CD4-positive, alpha-beta T cell (primary cell): Measurements from ENCODE around the gene RRAS. TPM values are rescaled to one million over a fixed set of nuclear protein-coding genes. Genes with fewer than 3 reads are reported as not detected.

Source experiments
- ATAC-seq: fragments of 200-7000 bp; cut with Tn5 transposase; one replicate; pipeline ENCODE4 v1.10.0; 2022; ENCODE audit warnings: mild to moderate bottlenecking; ENCODE audit not compliant: poor library complexity
- CTCF ChIA-PET: fragments of 350-600 bp; sonication (Branson Sonifier 250); formaldehyde crosslinking; loops from one replicate; lab custom pipeline; 2021; ENCODE audit warnings: antibody characterized with exemption, inconsistent platforms; lab: Charles Lee
- POLR2A ChIA-PET: fragments of 350-600 bp; sonication (Branson Sonifier 250); formaldehyde crosslinking; loops from one replicate; lab custom pipeline; 2021; ENCODE audit warnings: antibody characterized with exemption, inconsistent platforms; lab: Charles Lee
- DNase-seq, 14 experiments: peaks; one replicate each; pipeline ENCODE4 v3.0.0-alpha.2; 2013 to 2020; ENCODE audit warnings: mixed read lengths in 2 of 14
- H3K27ac ChIP-seq, 2 donors: one replicate each; pipeline versions ENCODE4 v1.5.1 to v1.7.0; 2013; ENCODE audit warnings: low read length in 2 of 2, low read depth in 1 of 2, mild to moderate bottlenecking in 1 of 2
- H3K27me3 ChIP-seq, 2 experiments: 1 replicate in 1 of 2; 2 replicates in 1 of 2; pipeline versions ENCODE4 v1.6.1 to v1.7.0; 2013; ENCODE audit warnings: low read length in 2 of 2, control low read depth in 1 of 2, mild to moderate bottlenecking in 1 of 2, moderate library complexity in 1 of 2; ENCODE audit not compliant: insufficient read depth in 2 of 2, control insufficient read depth in 1 of 2
- H3K36me3 ChIP-seq: one replicate; pipeline ENCODE4 v1.6.1; 2013; ENCODE audit warnings: low read length, control low read depth; ENCODE audit not compliant: insufficient read depth
- H3K4me1 ChIP-seq: one replicate; pipeline ENCODE4 v1.6.1; 2013; ENCODE audit warnings: low read length, control low read depth; ENCODE audit not compliant: insufficient read depth
- H3K4me3 ChIP-seq: one replicate; pipeline ENCODE4 v1.5.1; 2013; ENCODE audit warnings: mild to moderate bottlenecking, low read length, moderate library complexity
- H3K9me3 ChIP-seq, 2 experiments: 1 replicate in 1 of 2; 2 replicates in 1 of 2; pipeline versions ENCODE4 v1.6.1 to v1.7.0; 2013; ENCODE audit warnings: low read length in 2 of 2, mild to moderate bottlenecking in 2 of 2, control low read depth in 1 of 2, moderate library complexity in 1 of 2; ENCODE audit not compliant: control insufficient read depth in 1 of 2, insufficient read depth in 1 of 2
- H3K27ac Mint-ChIP-seq: one replicate; pipeline ENCODE4 v1.8.0; 2020; ENCODE audit warnings: mixed read lengths
- H3K27me3 Mint-ChIP-seq: one replicate; pipeline ENCODE4 v1.8.0; 2021; ENCODE audit warnings: mixed read lengths
- H3K36me3 Mint-ChIP-seq: one replicate; pipeline ENCODE4 v1.8.0; 2021; ENCODE audit warnings: low read depth, mixed read lengths
- H3K4me1 Mint-ChIP-seq: one replicate; pipeline ENCODE4 v1.8.0; 2021; ENCODE audit warnings: low read depth, mixed read lengths
- H3K4me3 Mint-ChIP-seq: one replicate; pipeline ENCODE4 v1.8.0; 2020; ENCODE audit warnings: mild to moderate bottlenecking, mixed read lengths
- H3K9me3 Mint-ChIP-seq: one replicate; pipeline ENCODE4 v1.8.0; 2020; ENCODE audit warnings: mixed read lengths
- intact Hi-C, 2 experiments: fragments of 100-400 bp; cut with DNase I in 1 of 2; cut with micrococcal nuclease in 1 of 2; formaldehyde crosslinking; loops; one replicate each; pipeline versions ENCODE4 v1.15.1 to v1.9.0; 2023 to 2025; cut with DNase I, micrococcal nuclease
- total RNA-seq, 174 experiments: library from RNA in 2 of 174; stranded (reverse) in 2 of 174; gene quantifications; one replicate each; pipeline ENCODE4 v1.2.3 and lab custom pipeline; 2021 to 2026
- TF ChIP-seq, protein P1 (sequence below): fragments of 200-600 bp; IDR thresholded peaks from one replicate; pipeline ENCODE4 v1.8.0; 2022; ENCODE audit warnings: antibody characterized with exemption, mild to moderate bottlenecking

The RRAS gene
- total RNA-seq, 2 experiments from 2014 or later, result 4.2 to 4.7 TPM

DNA sequence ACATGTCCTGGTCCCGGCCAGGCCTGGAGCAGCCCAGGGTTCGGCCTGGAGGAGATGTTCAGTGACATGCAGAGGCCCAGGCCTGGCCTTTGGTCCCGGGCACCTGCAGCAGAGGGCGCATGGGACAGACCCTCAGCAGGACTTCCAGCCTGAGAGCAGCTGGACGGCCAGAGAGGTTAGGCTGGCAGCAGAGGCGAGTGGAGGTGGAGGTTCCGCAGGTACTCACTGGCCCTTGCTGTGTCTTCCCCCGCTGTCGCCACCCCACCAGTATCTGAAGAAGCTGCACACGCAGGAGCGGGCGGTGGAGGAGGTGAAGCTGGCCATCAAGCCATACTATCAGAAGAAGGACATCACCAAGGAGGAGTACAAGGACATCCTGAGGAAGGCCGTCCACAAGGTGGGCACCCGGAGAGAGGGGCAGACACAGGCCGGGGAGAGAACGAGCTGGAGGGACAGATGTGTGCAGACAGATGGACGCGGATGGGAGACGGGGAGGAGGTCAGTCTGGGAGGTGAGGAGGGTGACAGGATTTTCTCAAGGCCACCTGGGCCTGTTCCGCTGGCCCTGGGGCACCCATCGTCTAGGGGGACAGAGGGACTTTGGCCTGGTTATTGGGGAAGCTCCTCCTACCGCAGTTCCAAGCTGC lies 17.7 kb upstream of the RRAS start:
- H3K4me1 Mint-ChIP-seq, result no peaks in the 10 kb centered on the region
- peak overlapping the region; percentile 33 for H3K27ac Mint-ChIP-seq
- Histone ChIP-seq H3K27me3 (no peaks in the 10 kb centered on the region), H3K4me3 (no peak overlapping the region), H3K4me1 (peaks cover 26% of the 10 kb centered on the region), H3K36me3 (peaks cover 92% of the 10 kb centered on the region), H3K27ac (no peak overlapping the region), H3K9me3 (no peaks in the 10 kb centered on the region)
- H3K27me3 Mint-ChIP-seq, result no peaks in the 10 kb centered on the region
- intact Hi-C loops, result no loop called here
- ATAC-seq (no peak), DNase-seq (no peak)
- POLR2A ChIA-PET, result no interaction called here
- TF ChIP-seq, protein P1, sequence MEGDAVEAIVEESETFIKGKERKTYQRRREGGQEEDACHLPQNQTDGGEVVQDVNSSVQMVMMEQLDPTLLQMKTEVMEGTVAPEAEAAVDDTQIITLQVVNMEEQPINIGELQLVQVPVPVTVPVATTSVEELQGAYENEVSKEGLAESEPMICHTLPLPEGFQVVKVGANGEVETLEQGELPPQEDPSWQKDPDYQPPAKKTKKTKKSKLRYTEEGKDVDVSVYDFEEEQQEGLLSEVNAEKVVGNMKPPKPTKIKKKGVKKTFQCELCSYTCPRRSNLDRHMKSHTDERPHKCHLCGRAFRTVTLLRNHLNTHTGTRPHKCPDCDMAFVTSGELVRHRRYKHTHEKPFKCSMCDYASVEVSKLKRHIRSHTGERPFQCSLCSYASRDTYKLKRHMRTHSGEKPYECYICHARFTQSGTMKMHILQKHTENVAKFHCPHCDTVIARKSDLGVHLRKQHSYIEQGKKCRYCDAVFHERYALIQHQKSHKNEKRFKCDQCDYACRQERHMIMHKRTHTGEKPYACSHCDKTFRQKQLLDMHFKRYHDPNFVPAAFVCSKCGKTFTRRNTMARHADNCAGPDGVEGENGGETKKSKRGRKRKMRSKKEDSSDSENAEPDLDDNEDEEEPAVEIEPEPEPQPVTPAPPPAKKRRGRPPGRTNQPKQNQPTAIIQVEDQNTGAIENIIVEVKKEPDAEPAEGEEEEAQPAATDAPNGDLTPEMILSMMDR, result no peak
- no peak overlapping the region for H3K4me3 Mint-ChIP-seq
- CTCF ChIA-PET, result no interaction called here
- H3K36me3 Mint-ChIP-seq, result peaks cover 67% of the 10 kb centered on the region
- H3K9me3 Mint-ChIP-seq, result no peaks in the 10 kb centered on the region

DNA sequence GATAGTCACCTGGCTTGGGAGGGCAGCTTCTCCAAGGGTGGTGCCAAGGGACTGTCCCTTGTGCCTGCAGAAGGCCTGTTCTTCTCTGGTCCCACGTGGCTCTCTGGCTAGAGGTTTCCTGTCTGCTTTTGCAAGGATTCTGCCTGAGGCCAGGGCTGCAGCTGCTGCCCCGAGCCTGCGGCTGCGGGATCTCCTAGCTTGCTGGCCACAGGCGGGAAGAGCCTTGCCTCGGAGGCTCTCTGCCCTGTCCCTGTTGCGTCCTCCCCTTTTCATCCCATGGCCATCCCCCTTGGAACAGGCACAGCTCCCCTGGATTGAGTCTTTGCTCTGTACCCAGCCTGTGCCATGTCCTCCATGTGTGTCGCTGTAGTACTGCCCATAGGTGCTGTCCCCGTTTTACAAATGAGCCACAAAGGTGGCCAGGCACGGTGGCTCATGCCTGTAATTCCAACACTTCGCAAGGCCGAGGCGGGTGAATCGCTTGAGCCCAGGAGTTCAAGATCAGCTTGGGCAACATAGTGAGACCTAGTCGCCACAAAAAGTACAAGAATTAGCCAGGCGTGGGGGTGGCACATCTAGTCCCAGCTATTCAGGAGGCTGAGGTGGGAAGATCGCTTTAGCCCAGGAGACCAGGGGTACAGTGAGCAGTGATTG lies 16.6 kb upstream of the RRAS start:
- Mint-ChIP-seq H3K9me3 (no peaks in the 10 kb centered on the region), H3K4me3 (no peak overlapping the region), H3K27ac (no peak overlapping the region), H3K27me3 (no peaks in the 10 kb centered on the region), H3K4me1 (no peaks in the 10 kb centered on the region), H3K36me3 (peaks cover 70% of the 10 kb centered on the region)
- intact Hi-C loops, result no loop called here
- no peak for ATAC-seq
- H3K27me3 ChIP-seq, result no peaks in the 10 kb centered on the region
- TF ChIP-seq, protein P1, result no peak
- H3K4me3 ChIP-seq, result no peak overlapping the region
- ChIA-PET POLR2A (interaction anchor here (2.1 kb wide), 1 partner anchor 8 kb away, joined by 8 read pairs; the partner anchor contains the start of genes BCL2L12 and IRF3), CTCF (interaction anchor here (1.3 kb wide), 1 partner anchor 16 kb away, joined by 3 read pairs; no protein-coding TSS in a partner anchor)
- H3K4me1 ChIP-seq, result peaks cover 18% of the 10 kb centered on the region
- H3K36me3 ChIP-seq, result peaks cover 85% of the 10 kb centered on the region
- DNase-seq, result no peak
- no peaks in the 10 kb centered on the region for H3K9me3 ChIP-seq
- no peak overlapping the region for H3K27ac ChIP-seq

- TF ChIP-seq, protein P1, result no peak
- no peaks in the 10 kb centered on the region for H3K4me1 Mint-ChIP-seq
- ATAC-seq, result no peak
- no peak overlapping the region for H3K4me3 ChIP-seq
- CTCF ChIA-PET, result interaction anchor here (1.3 kb wide), 1 partner anchor 16 kb away, joined by 3 read pairs; no protein-coding TSS in a partner anchor
- H3K36me3 ChIP-seq, result peaks cover 82% of the 10 kb centered on the region
- peaks cover 15% of the 10 kb centered on the region for H3K4me1 ChIP-seq
- no peak overlapping the region for H3K4me3 Mint-ChIP-seq
- H3K27ac ChIP-seq, result no peak overlapping the region
- DNase-seq, result no peak
- no peaks in the 10 kb centered on the region for H3K27me3 Mint-ChIP-seq
- H3K27ac Mint-ChIP-seq, result no peak overlapping the region
- POLR2A ChIA-PET, result interaction anchor here (0.5 to 2.1 kb wide), 3 partner anchors 9 to 52 kb away, joined by 3 to 8 read pairs (median 5); partner anchors contain the start of genes BCL2L12, IRF3 and RRAS
- H3K27me3 ChIP-seq, result no peaks in the 10 kb centered on the region
- H3K9me3 Mint-ChIP-seq, result no peaks in the 10 kb centered on the region
- intact Hi-C loops, result no loop called here
- H3K9me3 ChIP-seq, result no peaks in the 10 kb centered on the region
- peaks cover 70% of the 10 kb centered on the region for H3K36me3 Mint-ChIP-seq
These were observed 15.9 kb upstream of the RRAS start for GRCh38 chr19:49655570-49656455.
